GM12875 (cell line): Measurements from ENCODE around the gene PCDH17.

Experiments
- H3K4me3 ChIP-seq: one replicate; pipeline ENCODE4 v1.5.1; 2011; ENCODE audit warnings: low read depth, low read length, control low read depth
- TF ChIP-seq, protein P1 (sequence below): IDR thresholded peaks from 2 replicates; pipeline ENCODE4 v1.5.1; 2011; ENCODE audit warnings: low read depth, mild to moderate bottlenecking, control low read depth, inconsistent platforms, low read length, moderate library complexity, borderline replicate concordance; ENCODE audit not compliant: insufficient read depth

Gene PCDH17

DNA sequence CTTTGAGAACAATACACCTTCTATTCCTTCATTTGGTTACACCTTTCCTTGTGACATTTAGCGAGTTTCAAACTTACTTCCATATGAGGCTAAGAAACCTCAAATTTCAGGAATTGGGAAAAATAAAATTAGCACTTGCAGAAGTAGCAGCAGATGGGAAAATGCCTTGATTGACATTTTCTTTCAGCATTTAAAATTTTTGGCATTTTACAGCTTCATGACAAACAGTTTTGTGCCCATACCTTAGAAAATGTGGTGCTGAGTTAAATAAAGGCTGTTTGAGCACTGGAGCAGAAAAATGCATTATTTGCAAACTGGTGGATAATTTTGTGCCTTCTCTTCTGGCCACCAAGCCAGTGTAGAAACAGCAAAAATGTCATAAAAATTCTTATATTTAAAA, 95.4 kb downstream of the PCDH17 start:
- H3K4me3 ChIP-seq: no peak overlapping the region
- TF ChIP-seq, protein P1, sequence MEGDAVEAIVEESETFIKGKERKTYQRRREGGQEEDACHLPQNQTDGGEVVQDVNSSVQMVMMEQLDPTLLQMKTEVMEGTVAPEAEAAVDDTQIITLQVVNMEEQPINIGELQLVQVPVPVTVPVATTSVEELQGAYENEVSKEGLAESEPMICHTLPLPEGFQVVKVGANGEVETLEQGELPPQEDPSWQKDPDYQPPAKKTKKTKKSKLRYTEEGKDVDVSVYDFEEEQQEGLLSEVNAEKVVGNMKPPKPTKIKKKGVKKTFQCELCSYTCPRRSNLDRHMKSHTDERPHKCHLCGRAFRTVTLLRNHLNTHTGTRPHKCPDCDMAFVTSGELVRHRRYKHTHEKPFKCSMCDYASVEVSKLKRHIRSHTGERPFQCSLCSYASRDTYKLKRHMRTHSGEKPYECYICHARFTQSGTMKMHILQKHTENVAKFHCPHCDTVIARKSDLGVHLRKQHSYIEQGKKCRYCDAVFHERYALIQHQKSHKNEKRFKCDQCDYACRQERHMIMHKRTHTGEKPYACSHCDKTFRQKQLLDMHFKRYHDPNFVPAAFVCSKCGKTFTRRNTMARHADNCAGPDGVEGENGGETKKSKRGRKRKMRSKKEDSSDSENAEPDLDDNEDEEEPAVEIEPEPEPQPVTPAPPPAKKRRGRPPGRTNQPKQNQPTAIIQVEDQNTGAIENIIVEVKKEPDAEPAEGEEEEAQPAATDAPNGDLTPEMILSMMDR: no peak

DNA sequence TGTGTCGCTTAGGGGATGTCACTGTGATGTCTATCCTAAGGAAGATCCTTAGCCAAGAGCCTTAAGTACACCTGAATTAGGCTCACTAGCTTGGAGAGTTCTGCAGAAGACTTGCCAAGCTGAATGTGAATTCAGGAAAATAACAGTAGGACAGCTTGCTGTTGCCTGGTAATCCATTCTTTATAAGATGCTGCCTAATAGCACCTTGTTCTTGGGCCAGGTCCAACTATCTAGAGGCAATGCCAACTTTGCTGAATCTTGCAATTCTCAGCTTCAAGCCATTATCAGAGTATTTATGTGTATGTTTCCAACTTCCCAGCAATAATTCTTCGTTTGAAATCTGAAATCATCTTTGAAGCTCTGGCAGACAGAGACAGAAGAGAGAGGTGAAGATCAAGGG, 102.8 kb downstream of the PCDH17 start:
- no peak overlapping the region for H3K4me3 ChIP-seq
- TF ChIP-seq, protein P1: no peak

DNA sequence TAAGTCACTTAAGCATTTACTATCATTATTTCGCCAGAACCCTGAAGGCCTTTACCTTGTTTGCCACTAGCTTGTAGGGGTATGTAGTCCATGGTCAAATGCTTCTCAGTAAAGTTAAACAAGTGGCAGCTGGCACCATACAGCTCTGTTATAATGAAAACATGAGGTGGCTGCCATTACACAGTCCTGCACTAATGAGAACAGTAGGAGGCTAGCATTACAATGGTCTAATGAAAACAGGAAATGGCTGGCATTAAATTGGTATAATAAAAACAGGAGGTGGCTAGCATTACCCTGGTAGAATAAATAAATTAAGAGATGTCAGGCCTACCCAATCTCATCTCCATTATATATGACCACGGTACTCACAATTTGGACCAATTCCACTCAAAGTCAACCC, 107.5 kb downstream of the PCDH17 start:
- TF ChIP-seq, protein P1: no peak
- no peak overlapping the region for H3K4me3 ChIP-seq

DNA sequence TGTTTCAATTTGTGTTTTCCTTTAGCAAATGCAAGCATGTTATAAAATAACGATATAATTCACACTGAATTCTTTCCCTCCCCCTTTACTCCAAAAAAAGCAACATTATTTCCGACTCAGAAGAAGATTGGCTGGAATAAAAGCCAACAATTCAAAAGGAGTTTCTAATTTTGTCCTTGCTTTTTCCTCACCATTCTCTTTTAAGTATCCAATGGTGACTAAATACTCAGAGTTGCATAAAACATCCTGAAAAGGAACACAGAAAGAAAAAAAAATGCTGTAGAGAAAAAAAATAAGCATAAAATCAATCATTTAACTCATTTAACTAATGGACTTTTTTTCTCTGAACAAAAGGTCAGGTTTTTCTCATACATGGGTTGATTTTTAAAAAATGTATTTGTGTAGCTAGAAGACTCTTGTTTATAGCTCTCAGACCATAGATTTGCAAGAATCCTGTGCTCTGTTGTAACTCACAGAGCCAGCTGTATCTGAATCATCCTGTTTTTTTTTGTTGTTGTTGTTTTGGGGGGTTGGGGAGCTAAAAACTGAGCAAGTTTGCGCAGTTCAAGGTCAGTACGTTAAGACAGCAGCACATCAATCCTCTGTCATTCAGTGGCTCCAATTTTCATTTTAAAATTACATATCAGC, 108.1 kb downstream of the PCDH17 start:
- TF ChIP-seq, protein P1: no peak

DNA sequence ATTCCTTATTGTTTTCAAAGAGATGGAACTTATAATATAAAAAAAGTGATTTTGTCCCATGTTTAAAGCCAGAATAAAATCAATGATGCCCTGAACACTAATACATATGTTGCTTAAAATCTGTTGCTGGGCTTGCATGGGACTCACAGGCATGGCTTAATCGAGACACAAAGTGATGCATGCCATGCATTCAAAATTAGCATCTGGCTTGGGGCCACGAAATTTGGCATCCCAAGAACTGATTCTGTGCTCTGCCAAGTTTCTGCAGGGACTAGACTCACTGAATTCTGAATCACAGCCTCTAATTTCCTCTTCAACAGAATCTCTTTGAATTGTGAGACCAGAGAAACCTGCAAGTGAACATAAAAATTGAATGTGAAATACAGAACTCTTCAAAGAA, 109.2 kb downstream of the PCDH17 start:
- no peak overlapping the region for H3K4me3 ChIP-seq
- TF ChIP-seq, protein P1: no peak

More for the DNA sequence above, 108.1 kb downstream of the PCDH17 start:
- H3K4me3 ChIP-seq: no peak overlapping the region

DNA sequence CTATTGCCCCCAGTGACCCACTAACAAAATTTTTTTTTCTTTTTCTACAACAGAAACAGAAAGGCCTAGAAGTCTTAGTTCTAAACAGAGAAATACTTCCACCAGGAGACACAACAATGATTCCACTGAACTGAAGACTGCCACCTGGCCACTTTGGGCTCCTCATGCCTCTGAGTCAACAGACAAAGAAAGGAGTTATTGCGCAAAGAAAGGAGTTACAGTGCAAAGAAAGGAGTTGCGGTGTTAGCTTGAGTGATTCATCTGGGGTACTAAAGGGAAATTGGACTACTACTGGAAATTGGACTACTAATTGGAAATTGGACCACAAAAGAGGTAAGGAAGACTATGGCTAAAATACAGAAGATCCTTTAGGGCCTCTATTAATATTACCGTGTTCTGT, 116.6 kb downstream of the PCDH17 start:
- H3K4me3 ChIP-seq: no peak overlapping the region
- TF ChIP-seq, protein P1: no peak

DNA sequence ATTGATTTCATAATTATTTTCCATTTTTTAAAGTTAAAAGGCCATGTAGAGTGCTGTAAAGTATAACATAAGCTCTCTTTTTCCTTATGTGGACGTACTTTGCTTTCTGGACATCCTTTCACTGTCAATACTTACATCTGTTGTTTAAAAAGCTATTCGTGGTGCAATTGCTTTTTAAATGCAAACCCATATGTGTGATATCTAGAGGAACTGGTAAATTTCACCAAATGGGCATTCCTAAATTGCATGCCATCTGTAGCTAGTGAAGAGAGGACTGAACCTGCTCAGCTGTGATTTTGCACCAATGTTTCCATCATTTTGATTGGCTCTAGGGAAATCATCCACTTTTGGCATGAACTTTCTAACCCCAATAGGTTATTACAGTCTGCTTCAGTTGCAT, 129.4 kb downstream of the PCDH17 start:
- H3K4me3 ChIP-seq: no peak overlapping the region
- TF ChIP-seq, protein P1: no peak
